Measurements from ENCODE around the gene DRG1. TPM values are rescaled to one million over a fixed set of nuclear protein-coding genes. Genes with fewer than 3 reads are reported as not detected.

DRG1 gene
- total and polyA plus RNA-seq, 9 donors: 46.8 to 87.1 (median 54.4) TPM

GRCh38 chr22:31451709-31452571 is 52.5 kb downstream of the DRG1 start:
- no peaks in the 10 kb centered on the region for H3K9me3 ChIP-seq
- H3K27ac ChIP-seq: no peak overlapping the region
- intact Hi-C loops (cut with DNase I): no loop called here
- no peaks in the 10 kb centered on the region for H3K36me3 ChIP-seq
- H3K4me3 ChIP-seq: no peak overlapping the region
- WGBS, 3 donors: 76 to 85% (median 77%) methylated on average over 5 of the region's 5 CpGs
- TF ChIP-seq POLR2A (IDR thresholded peaks at IDR 0.05) (no peak), CTCF (IDR thresholded peaks at IDR 0.05) (no peak), EP300 (IDR thresholded peaks at IDR 0.05) (no peak)
- no peaks in the 10 kb centered on the region for H3K4me1 ChIP-seq (ENCODE audit: insufficient read depth)
- no peaks in the 10 kb centered on the region for H3K27me3 ChIP-seq
- no peak for DNase-seq

- Histone ChIP-seq H3K9me3 (no peaks in the 10 kb centered on the region), H3K27ac (no peak overlapping the region), H3K27me3 (no peaks in the 10 kb centered on the region), H3K36me3 (no peaks in the 10 kb centered on the region), H3K4me3 (no peak overlapping the region), H3K4me1 (ENCODE audit: insufficient read depth) (no peaks in the 10 kb centered on the region)
- no peak for DNase-seq
- intact Hi-C loops (cut with DNase I): no loop called here
- TF ChIP-seq EP300 (IDR thresholded peaks at IDR 0.05): no peak
- no peak for TF ChIP-seq CTCF (IDR thresholded peaks at IDR 0.05)
- no peak for TF ChIP-seq POLR2A (IDR thresholded peaks at IDR 0.05)
- WGBS, 3 donors: 92 to 97% (median 96%) methylated on average over 3 of the region's 3 CpGs
Measured at GRCh38 chr22:31461699-31462098, 62.3 kb downstream of the DRG1 start.

- Histone ChIP-seq H3K36me3 (no peaks in the 10 kb centered on the region), H3K27ac (no peak overlapping the region), H3K27me3 (no peaks in the 10 kb centered on the region), H3K9me3 (no peaks in the 10 kb centered on the region), H3K4me1 (ENCODE audit: insufficient read depth) (no peaks in the 10 kb centered on the region), H3K4me3 (no peak overlapping the region)
- intact Hi-C loops (cut with DNase I): no loop called here
- 93 to 94% (median 94%) methylated on average over 2 of the region's 2 CpGs for WGBS, 3 donors
- TF ChIP-seq EP300 (IDR thresholded peaks at IDR 0.05) (no peak), POLR2A (IDR thresholded peaks at IDR 0.05) (no peak), CTCF (IDR thresholded peaks at IDR 0.05) (no peak)
- no peak for DNase-seq
Measured at GRCh38 chr22:31465307-31465706, 65.9 kb downstream of the DRG1 start.

GRCh38 chr22:31474743-31475142 is 75.3 kb downstream of the DRG1 start:
- H3K9me3 ChIP-seq: no peaks in the 10 kb centered on the region
- no peaks in the 10 kb centered on the region for H3K36me3 ChIP-seq
- no peaks in the 10 kb centered on the region for H3K4me1 ChIP-seq (ENCODE audit: insufficient read depth)
- H3K27me3 ChIP-seq: no peaks in the 10 kb centered on the region
- DNase-seq: no peak
- no peak overlapping the region for H3K27ac ChIP-seq
- 93 to 98% (median 96%) methylated on average over 2 of the region's 2 CpGs for WGBS, 3 donors
- TF ChIP-seq POLR2A (IDR thresholded peaks at IDR 0.05) (no peak), CTCF (IDR thresholded peaks at IDR 0.05) (no peak), EP300 (IDR thresholded peaks at IDR 0.05) (no peak)
- intact Hi-C loops (cut with DNase I): loop anchor here in 1 of 4 donors (10.0 kb wide), 1 partner anchor 50 kb away; no protein-coding TSS in a partner anchor
- no peak overlapping the region for H3K4me3 ChIP-seq
